Measurements from ENCODE around the gene ASB18. TPM values are rescaled to one million over a fixed set of nuclear protein-coding genes. Genes with fewer than 3 reads are reported as not detected.

Gene ASB18
- total RNA-seq, 4 donors from 2014 or later: not detected

DNA sequence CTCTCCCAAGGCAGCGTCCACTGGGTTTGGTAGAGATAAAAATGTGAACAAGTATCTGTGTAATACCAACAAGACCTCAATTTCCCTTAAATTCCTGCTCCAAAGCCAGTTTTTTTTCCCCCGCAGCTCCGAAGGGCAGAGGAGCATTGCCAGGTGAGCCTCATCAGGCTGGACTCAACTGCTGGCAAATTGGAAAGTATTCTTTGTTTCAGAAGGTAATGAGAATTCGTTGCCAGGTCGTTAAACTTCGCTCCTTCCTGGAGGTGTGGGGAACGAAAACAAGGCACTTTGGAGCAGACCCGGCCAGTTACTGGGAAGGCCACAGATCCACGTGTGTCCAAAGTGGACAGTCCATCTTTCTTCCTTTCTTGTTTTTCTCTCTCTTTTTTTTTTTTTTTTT is 30.4 kb upstream of the ASB18 start:
- H3K9me3 ChIP-seq: no peaks in the 10 kb centered on the region
- H3K27me3 ChIP-seq: peaks cover 3% of the 10 kb centered on the region
- TF ChIP-seq EP300 (IDR thresholded peaks at IDR 0.05; ENCODE audit: low read depth) (no peak), POLR2A (IDR thresholded peaks at IDR 0.05) (no peak), POLR2AphosphoS5 (IDR thresholded peaks at IDR 0.05) (no peak)
- TF ChIP-seq, protein P1, sequence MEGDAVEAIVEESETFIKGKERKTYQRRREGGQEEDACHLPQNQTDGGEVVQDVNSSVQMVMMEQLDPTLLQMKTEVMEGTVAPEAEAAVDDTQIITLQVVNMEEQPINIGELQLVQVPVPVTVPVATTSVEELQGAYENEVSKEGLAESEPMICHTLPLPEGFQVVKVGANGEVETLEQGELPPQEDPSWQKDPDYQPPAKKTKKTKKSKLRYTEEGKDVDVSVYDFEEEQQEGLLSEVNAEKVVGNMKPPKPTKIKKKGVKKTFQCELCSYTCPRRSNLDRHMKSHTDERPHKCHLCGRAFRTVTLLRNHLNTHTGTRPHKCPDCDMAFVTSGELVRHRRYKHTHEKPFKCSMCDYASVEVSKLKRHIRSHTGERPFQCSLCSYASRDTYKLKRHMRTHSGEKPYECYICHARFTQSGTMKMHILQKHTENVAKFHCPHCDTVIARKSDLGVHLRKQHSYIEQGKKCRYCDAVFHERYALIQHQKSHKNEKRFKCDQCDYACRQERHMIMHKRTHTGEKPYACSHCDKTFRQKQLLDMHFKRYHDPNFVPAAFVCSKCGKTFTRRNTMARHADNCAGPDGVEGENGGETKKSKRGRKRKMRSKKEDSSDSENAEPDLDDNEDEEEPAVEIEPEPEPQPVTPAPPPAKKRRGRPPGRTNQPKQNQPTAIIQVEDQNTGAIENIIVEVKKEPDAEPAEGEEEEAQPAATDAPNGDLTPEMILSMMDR (IDR thresholded peaks at IDR 0.05): no peak
- no peaks in the 10 kb centered on the region for H3K36me3 ChIP-seq
- intact Hi-C loops (cut with DNase I; ENCODE audit: low total_unique reads): no loop called here
- in situ Hi-C loops (cut with MboI; ENCODE audit: low pct_ligation_motif_present in 1 of 4, low pct_unique_long_range_greater_than_20kb in 1 of 4, low sequenced_read_pairs in 3 of 4): no loop called here
- H3K27ac ChIP-seq: no peak overlapping the region
- 55 to 89% methylated on average over 4 to 9 of the region's 9 CpGs for WGBS, 2 donors (ENCODE audit: low coverage in 1 of 2)
- H3K4me1 ChIP-seq: no peaks in the 10 kb centered on the region
- no peak for DNase-seq
- H3K4me3 ChIP-seq: no peak overlapping the region

DNA sequence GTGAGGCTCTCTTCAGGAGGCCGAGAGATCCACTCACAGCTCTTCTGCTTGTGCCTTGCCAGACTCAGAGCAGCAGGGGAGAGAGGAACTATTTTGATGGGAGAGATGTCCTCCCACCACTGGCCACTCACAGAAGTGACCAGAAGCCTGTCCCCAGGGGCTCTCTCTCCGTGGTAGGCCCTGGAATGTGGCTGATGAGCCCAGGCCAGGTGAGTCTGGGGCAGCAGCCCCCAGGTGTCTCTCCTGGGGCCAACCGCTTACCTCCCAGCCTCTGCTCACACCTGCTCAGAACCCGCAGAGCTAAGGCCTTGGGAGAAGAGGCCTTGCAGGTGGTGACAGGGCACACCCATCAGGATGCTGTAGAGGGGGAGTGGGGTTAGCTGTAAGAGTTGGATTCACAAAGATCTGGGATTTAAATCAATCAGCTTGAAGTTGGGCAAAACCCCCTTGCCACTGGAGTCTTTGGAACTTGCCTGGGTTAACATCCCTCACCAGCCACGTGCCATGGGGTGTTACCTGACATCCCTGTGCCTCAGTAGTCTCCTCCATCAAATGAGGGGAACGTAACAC is 29.1 kb upstream of the ASB18 start:
- Histone ChIP-seq H3K36me3 (no peaks in the 10 kb centered on the region), H3K9me3 (no peaks in the 10 kb centered on the region), H3K4me1 (no peaks in the 10 kb centered on the region), H3K4me3 (no peak overlapping the region), H3K27me3 (peaks cover 3% of the 10 kb centered on the region), H3K27ac (no peak overlapping the region)
- DNase-seq: no peak
- intact Hi-C loops (cut with DNase I; ENCODE audit: low total_unique reads): no loop called here
- TF ChIP-seq EP300 (IDR thresholded peaks at IDR 0.05; ENCODE audit: low read depth) (no peak), POLR2AphosphoS5 (IDR thresholded peaks at IDR 0.05) (no peak), POLR2A (IDR thresholded peaks at IDR 0.05) (no peak)
- TF ChIP-seq, protein P1 (IDR thresholded peaks at IDR 0.05): no peak
- in situ Hi-C loops (cut with MboI; ENCODE audit: low pct_ligation_motif_present in 1 of 4, low pct_unique_long_range_greater_than_20kb in 1 of 4, low sequenced_read_pairs in 3 of 4): no loop called here
- 81% methylated on average over 6 of the region's 6 CpGs; no CpG with 5 or more reads in 1 of the 2 donors for WGBS, 2 donors (ENCODE audit: low coverage in 1 of 2)

DNA sequence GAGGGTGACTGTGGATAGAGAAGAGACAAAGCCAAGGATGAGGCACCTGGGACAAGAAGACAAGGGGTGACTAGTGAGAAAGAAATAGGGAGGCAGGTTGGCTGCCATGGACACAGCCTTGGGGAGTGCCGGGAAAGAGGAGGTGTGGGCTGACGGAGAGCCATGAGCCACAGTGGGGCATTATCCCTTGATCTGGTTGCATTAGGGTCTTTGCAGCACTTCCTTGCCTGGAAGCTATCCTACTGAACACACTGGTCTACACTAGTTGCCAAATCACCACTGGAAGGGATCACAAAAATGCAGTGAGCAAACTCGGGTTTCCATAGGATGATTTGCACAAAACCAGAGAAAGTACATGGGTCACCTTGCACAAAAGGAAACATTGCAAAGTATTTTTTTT is 27.7 kb upstream of the ASB18 start:
- in situ Hi-C loops (cut with MboI; ENCODE audit: low pct_ligation_motif_present in 1 of 4, low pct_unique_long_range_greater_than_20kb in 1 of 4, low sequenced_read_pairs in 3 of 4): no loop called here
- Histone ChIP-seq H3K4me3 (no peak overlapping the region), H3K27me3 (peaks cover 3% of the 10 kb centered on the region), H3K36me3 (no peaks in the 10 kb centered on the region), H3K4me1 (no peaks in the 10 kb centered on the region), H3K27ac (no peak overlapping the region), H3K9me3 (no peaks in the 10 kb centered on the region)
- DNase-seq: no peak
- WGBS, 2 donors (ENCODE audit: low coverage in 1 of 2): 38 to 62% methylated on average over 1 to 3 of the region's 3 CpGs
- intact Hi-C loops (cut with DNase I; ENCODE audit: low total_unique reads): no loop called here
- no peak for TF ChIP-seq EP300 (IDR thresholded peaks at IDR 0.05; ENCODE audit: low read depth)
- TF ChIP-seq POLR2AphosphoS5 (IDR thresholded peaks at IDR 0.05): no peak
- TF ChIP-seq, protein P1 (IDR thresholded peaks at IDR 0.05): no peak
- TF ChIP-seq POLR2A (IDR thresholded peaks at IDR 0.05): no peak

DNA sequence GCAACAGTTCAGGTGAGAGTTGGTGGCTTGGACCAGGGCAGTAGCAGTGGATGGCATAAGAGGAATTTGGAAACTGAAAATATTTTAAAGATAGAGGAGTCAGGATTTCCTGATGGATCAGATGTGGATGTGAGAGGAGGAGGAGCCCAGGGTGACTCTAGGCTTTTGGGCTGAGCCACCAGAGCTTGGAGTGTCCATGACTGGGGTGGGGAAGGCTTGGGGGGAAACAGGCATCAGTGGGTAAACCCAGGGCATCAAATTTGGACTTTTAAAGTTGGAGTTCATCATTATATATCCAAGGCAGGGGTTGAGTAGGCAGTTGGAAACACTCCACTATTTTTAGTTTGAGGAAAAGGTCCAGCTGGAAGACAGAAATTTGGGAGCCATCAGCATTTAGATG is 27.3 kb upstream of the ASB18 start:
- DNase-seq: no peak
- Histone ChIP-seq H3K9me3 (no peaks in the 10 kb centered on the region), H3K36me3 (no peaks in the 10 kb centered on the region), H3K27ac (no peak overlapping the region), H3K27me3 (peaks cover 3% of the 10 kb centered on the region), H3K4me1 (no peaks in the 10 kb centered on the region), H3K4me3 (no peak overlapping the region)
- intact Hi-C loops (cut with DNase I; ENCODE audit: low total_unique reads): no loop called here
- TF ChIP-seq, protein P1 (IDR thresholded peaks at IDR 0.05): no peak
- TF ChIP-seq POLR2AphosphoS5 (IDR thresholded peaks at IDR 0.05) (no peak), EP300 (IDR thresholded peaks at IDR 0.05; ENCODE audit: low read depth) (no peak), POLR2A (IDR thresholded peaks at IDR 0.05) (no peak)
- in situ Hi-C loops (cut with MboI; ENCODE audit: low pct_ligation_motif_present in 1 of 4, low pct_unique_long_range_greater_than_20kb in 1 of 4, low sequenced_read_pairs in 3 of 4): no loop called here

All from transverse colon (tissue), 4 donors.